Mesenteric fat pad (tissue), 1 donor: ENCODE results near the gene WIPI1. TPM values are rescaled to one million over a fixed set of nuclear protein-coding genes. Genes with fewer than 3 reads are reported as not detected.
A peak's percentile ranks its signal among the peaks of the same experiment; 100 is the strongest.
"Not testable (repeated sequence)": the region's sequence is repeated elsewhere in the genome, so short reads cannot be mapped to it uniquely, and the experiment has no call there.

Source experiments
- DNase-seq: peaks from one replicate; pipeline ENCODE4 v3.0.0-alpha.2; 2020; ENCODE audit warnings: low spot score
- long read RNA-seq: library from polyadenylated mRNA; unstranded; transcript quantifications from one replicate; pipeline ENCODE4 v2.0.0, GENCODE V29; 2020
- total RNA-seq: library from RNA; stranded (reverse); fragmentation: NEBNext Ultra II Directional; extraction: Animal tissue kit (Norgen Biotek cat#: 25700); gene quantifications from one replicate; pipeline ENCODE4 v1.2.1, GENCODE V29; 2021
- donor health status: DM: yes; HTN: yes; CAD: no.

The WIPI1 gene
- 124 TPM for total RNA-seq
- long read RNA-seq, transcript WIPI1-202 (12 exons, 1,575 nt): minor isoform, 55 of 639 reads
- long read RNA-seq, transcript WIPI1-201 (13 exons, 1,832 nt): major isoform, 438 of 639 reads
- long read RNA-seq, partial matches to known transcripts: 89 of 639 reads
- long read RNA-seq, other reads (novel, unspliced or antisense): 55 of 639 reads

- DNase-seq: peak; percentile 91
Measured at GRCh38 chr17:68457168-68457538, at the start of gene WIPI1. Gene WIPI1 (minus strand): TSS chr17:68457496. CDS start chr17:68457421, 75 bp downstream.

GRCh38 chr17:68505951-68506350 is 48.7 kb upstream of the WIPI1 start:
- no peak for DNase-seq

- no peak for DNase-seq
Measured at GRCh38 chr17:68501074-68501473, 43.8 kb upstream of the WIPI1 start.

- no peak for DNase-seq
Measured at GRCh38 chr17:68499587-68499986, 42.3 kb upstream of the WIPI1 start.

- DNase-seq: no peak
Measured at GRCh38 chr17:68498479-68499326, 41.4 kb upstream of the WIPI1 start.

- no peak for DNase-seq
Measured at GRCh38 chr17:68497885-68498319, 40.6 kb upstream of the WIPI1 start.

- no peak for DNase-seq
Measured at GRCh38 chr17:68495081-68495480, 37.8 kb upstream of the WIPI1 start.

- DNase-seq: not testable (repeated sequence)
Measured at GRCh38 chr17:68492394-68493054, 35.2 kb upstream of the WIPI1 start.

GRCh38 chr17:68491381-68492231 is 34.3 kb upstream of the WIPI1 start:
- DNase-seq: no peak

- no peak for DNase-seq
Measured at GRCh38 chr17:68489919-68490318, 32.6 kb upstream of the WIPI1 start.

GRCh38 chr17:68484458-68484857 is 27.2 kb upstream of the WIPI1 start:
- DNase-seq: no peak

GRCh38 chr17:68482576-68483041 is 25.3 kb upstream of the WIPI1 start:
- no peak for DNase-seq

GRCh38 chr17:68480885-68481284 is 23.6 kb upstream of the WIPI1 start:
- DNase-seq: no peak

- no peak for DNase-seq
Measured at GRCh38 chr17:68470961-68471360, 13.7 kb upstream of the WIPI1 start.

GRCh38 chr17:68468788-68469187 is 11.5 kb upstream of the WIPI1 start:
- no peak for DNase-seq

GRCh38 chr17:68468334-68468733 is 11.0 kb upstream of the WIPI1 start:
- DNase-seq: no peak

GRCh38 chr17:68463211-68464019 is 6.1 kb upstream of the WIPI1 start:
- no peak for DNase-seq

GRCh38 chr17:68462381-68463210 is 5.3 kb upstream of the WIPI1 start:
- DNase-seq: no peak

- no peak for DNase-seq
Measured at GRCh38 chr17:68461589-68461988, 4.3 kb upstream of the WIPI1 start.
